Stimulated activated memory B cell treated with anti-CD40 and anti-IgM and Interleukin-4, amounts not matched to agents 10 μg/mL and 1 μg/mL and 100 μg/mL, for 72 hours (primary cell): Measurements from ENCODE around the gene JMJD1C.
A peak's percentile ranks its signal among the peaks of the same experiment; 100 is the strongest.

Experiments used
- ATAC-seq: fragments of 150-1000 bp; cut with Tn5 transposase; 2 replicates; pipeline ENCODE4 v1.10.0; 2021
- H3K27ac Mint-ChIP-seq: one replicate; pipeline ENCODE4 v1.8.0; 2022; ENCODE audit warnings: mild to moderate bottlenecking, mixed read lengths
- H3K27me3 Mint-ChIP-seq: one replicate; pipeline ENCODE4 v1.8.0; 2022; ENCODE audit warnings: mixed read lengths
- H3K36me3 Mint-ChIP-seq: one replicate; pipeline ENCODE4 v1.8.0; 2022; ENCODE audit warnings: mixed read lengths
- H3K4me1 Mint-ChIP-seq: one replicate; pipeline ENCODE4 v1.8.0; 2022; ENCODE audit warnings: mixed read lengths
- H3K4me3 Mint-ChIP-seq: one replicate; pipeline ENCODE4 v1.8.0; 2022; ENCODE audit warnings: mild to moderate bottlenecking, moderate library complexity, mixed read lengths
- H3K9me3 Mint-ChIP-seq: one replicate; pipeline ENCODE4 v1.8.0; 2022; ENCODE audit warnings: mixed read lengths

The JMJD1C gene

DNA sequence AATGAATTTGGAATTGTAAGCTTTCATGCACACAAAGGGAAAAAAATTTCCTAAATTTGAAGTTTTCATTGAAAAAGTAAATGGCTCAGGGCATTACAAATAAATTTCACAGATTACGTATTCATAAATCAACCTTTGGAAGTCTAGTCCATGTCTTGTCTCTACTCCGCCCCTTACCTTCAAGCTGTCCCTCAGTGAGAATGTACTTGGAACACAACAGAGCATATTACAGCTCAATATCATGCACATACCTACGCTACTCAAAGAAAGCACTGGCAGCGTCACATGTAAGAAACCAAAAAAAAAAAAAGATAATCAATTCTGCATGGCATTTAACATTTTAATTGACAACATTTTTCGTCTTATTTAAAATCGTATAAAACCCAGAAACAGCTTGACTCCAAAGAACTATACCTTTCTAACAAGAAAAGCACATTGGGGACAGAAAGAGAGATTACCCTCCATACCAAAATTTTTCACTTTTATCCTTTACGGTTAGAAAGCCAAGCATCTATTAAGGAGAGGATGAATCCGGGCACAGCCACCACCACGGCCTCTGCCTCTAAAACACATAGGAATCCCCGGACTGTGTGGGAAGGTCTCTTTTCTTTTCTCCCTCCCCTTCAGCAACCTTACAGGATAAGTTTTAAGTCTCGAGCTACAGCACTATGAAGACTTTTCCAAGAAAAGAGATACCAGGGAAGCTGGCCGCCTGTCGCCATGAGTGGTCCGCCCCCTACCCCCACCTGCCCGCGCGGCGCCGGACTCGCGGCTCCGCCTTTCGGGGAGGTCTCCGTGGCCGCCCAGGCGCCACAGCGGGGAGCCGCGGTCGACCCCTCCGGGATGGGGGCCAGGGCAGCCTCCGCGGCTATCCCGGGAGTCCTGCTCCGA is 1.1 kb downstream of the JMJD1C start:
- H3K4me1 Mint-ChIP-seq, result peaks cover 24% of the 10 kb centered on the region
- peak overlapping the region; percentile 97 for H3K27ac Mint-ChIP-seq
- H3K27me3 Mint-ChIP-seq, result no peaks in the 10 kb centered on the region
- ATAC-seq, result peak; percentile 70
- H3K9me3 Mint-ChIP-seq, result no peaks in the 10 kb centered on the region
- no peaks in the 10 kb centered on the region for H3K36me3 Mint-ChIP-seq
- H3K4me3 Mint-ChIP-seq, result peak overlapping the region; percentile 91

DNA sequence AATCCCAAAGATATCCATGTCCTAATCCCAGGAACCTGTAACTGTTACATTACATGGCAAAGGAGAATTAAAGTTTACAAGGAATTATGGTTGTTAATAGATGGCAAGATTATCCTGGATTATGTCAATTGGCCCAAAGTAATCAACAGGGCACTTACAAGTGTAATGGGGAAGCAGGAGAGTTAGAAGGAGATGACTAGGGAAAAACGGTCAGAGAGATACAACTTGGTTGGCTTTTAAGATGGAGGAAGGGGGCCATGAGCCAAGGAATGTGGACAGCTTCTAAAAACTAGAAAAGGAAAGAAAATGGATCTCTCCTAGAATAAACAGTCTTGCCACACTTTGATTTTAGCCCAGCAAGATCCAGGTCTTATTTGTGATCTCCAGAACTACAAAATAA is 3.3 kb downstream of the JMJD1C start:
- no peak overlapping the region for H3K4me3 Mint-ChIP-seq
- no peaks in the 10 kb centered on the region for H3K9me3 Mint-ChIP-seq
- no peak for ATAC-seq

DNA sequence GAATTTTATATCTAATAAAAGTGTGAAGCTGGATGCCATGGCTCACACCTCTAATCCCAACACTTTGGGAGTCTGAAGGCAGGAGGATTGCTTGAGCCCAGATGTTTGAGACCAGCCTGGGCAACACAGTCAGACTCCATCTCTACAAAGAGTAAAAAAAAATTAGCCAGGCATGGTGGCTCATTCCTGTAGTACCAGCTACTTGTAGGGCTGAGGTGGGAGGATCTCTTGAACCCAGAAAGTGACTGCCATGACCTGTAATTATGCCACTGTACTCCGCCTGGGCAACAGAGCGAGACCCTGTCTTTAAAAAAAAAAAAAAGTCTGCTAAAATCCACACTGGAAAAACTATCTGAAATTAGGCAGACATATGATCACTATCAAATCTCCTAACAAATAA is 7.6 kb downstream of the JMJD1C start:
- ATAC-seq, result no peak
- Mint-ChIP-seq H3K9me3 (no peaks in the 10 kb centered on the region), H3K36me3 (peaks cover 6% of the 10 kb centered on the region), H3K27ac (no peak overlapping the region), H3K27me3 (no peaks in the 10 kb centered on the region), H3K4me1 (peaks cover 17% of the 10 kb centered on the region), H3K4me3 (no peak overlapping the region)

More for the DNA sequence above, 3.3 kb downstream of the JMJD1C start:
- Mint-ChIP-seq H3K36me3 (peaks cover 2% of the 10 kb centered on the region), H3K4me1 (peaks cover 26% of the 10 kb centered on the region), H3K27ac (no peak overlapping the region), H3K27me3 (no peaks in the 10 kb centered on the region)

DNA sequence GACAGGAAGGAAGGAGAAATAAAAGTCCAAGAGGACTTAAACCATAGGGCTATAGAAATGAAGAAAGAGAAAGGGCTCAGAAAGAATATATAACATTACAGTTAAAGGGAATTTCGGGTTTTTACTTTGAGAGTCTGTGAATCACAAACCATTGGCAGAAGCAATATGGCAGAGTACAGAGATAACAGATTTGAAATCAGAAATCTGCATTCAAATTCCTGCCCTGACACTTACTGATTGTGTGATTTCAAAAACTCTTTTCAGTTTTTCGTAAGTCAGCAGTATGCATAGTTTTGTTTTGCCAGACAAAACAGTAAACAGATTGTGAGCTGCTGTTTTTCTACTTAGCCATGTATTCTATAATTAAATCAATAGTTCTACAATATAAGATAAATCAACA is 8.2 kb downstream of the JMJD1C start:
- peak overlapping the region; percentile 14 for H3K27ac Mint-ChIP-seq
- H3K9me3 Mint-ChIP-seq, result no peaks in the 10 kb centered on the region
- no peaks in the 10 kb centered on the region for H3K27me3 Mint-ChIP-seq
- H3K36me3 Mint-ChIP-seq, result peaks cover 6% of the 10 kb centered on the region
- ATAC-seq, result no peak
- no peak overlapping the region for H3K4me3 Mint-ChIP-seq
- H3K4me1 Mint-ChIP-seq, result peaks cover 16% of the 10 kb centered on the region

DNA sequence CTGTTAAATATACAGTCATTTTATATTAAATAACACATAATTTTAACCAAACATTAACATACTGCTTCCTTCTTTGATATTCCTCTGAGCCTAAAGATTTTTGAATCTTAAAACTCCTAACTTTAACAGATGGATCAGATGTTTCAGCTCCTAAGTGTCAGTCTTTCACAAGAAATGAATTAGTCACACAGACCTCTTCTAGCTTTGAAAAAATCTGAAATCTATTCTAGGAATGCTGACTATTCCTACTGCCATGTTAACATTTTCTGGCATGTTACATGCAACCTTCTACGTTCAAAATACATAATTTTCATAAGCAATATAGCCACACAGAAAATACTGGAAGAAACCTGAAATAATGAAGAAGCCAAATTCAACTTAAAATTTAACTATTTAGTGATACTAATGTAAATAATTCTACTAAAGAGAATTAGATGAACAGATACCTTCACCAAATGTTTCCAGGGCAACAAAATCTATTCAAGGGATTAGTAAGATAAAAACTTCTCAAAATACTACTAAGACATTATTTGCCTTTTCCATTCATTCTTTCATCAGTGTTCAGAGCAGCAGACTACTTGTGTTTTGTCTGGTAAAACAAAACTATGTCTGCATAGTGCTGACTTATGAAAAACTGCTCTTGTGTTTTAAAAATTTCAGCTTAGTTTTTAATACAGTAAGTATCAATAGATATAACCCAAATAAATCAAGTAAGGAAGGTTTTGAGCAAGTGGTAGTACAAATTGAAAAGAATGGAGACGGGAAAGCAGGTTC is 9.2 kb downstream of the JMJD1C start:
- Mint-ChIP-seq H3K27ac (peak overlapping the region; percentile 14), H3K27me3 (no peaks in the 10 kb centered on the region), H3K4me1 (peaks cover 18% of the 10 kb centered on the region), H3K9me3 (no peaks in the 10 kb centered on the region), H3K4me3 (no peak overlapping the region), H3K36me3 (peaks cover 14% of the 10 kb centered on the region)
- no peak for ATAC-seq

DNA sequence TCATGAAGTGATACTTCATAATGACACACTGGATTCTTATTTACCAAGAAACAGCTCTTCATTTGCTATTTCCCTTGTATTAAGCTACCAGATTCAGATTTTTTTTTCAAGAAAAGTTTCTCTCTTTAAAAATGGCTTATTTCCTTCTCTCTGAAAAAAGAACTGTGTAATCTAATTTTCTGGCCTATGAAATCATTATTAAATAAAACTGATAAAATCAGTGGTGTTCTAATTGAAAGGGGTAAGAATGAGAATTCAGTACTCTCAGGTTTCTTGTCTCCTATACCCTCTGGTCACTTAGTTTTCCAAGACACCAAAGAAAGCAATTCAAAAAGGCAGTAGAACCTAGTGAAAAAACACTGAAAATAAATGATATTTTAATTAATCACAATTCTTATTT is 10.3 kb downstream of the JMJD1C start:
- no peaks in the 10 kb centered on the region for H3K27me3 Mint-ChIP-seq
- H3K27ac Mint-ChIP-seq, result no peak overlapping the region
- peaks cover 14% of the 10 kb centered on the region for H3K36me3 Mint-ChIP-seq

DNA sequence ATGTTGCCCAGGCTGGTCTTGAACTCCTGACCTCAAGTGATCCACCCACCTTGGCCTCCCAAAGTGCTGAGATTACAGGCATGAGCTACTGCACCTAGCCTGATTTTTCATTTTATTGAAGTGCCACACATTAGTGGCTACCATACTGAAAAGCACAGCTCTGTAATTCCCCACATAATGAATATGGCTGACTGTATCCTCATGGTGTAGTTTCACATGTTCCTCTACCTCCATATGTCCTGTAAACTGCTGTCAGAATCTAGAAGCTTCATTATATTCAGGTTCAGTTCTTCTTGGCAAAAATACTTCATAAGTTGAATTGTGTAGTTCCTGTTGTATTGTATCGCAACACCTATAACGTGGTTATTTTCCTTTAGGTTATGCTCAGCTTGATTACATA is 11.1 kb downstream of the JMJD1C start:
- H3K4me1 Mint-ChIP-seq, result peaks cover 37% of the 10 kb centered on the region
- no peak overlapping the region for H3K27ac Mint-ChIP-seq
- no peaks in the 10 kb centered on the region for H3K9me3 Mint-ChIP-seq
- H3K36me3 Mint-ChIP-seq, result peaks cover 20% of the 10 kb centered on the region
- no peak for ATAC-seq
- no peak overlapping the region for H3K4me3 Mint-ChIP-seq
- no peaks in the 10 kb centered on the region for H3K27me3 Mint-ChIP-seq

More for the DNA sequence above, 10.3 kb downstream of the JMJD1C start:
- no peak overlapping the region for H3K4me3 Mint-ChIP-seq
- no peaks in the 10 kb centered on the region for H3K9me3 Mint-ChIP-seq
- ATAC-seq, result no peak
- H3K4me1 Mint-ChIP-seq, result peaks cover 29% of the 10 kb centered on the region

DNA sequence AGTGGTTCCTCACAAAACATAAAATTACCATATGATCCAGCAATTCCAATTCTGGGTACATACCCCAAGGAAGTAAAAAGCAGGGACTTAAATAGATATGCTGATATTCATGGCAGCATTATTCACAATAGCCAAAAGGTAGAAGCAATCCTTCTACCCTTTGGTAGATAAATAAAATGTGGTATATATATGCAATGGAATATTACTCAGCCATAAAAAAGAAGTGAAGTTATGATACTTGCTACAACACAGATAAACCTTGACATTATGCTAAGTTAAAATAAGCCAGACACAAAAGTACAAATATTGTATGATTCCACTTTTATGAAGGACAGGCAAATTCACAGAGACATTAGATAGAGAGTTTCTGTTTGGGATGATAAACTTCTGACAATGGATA is 13.3 kb downstream of the JMJD1C start:
- no peak for ATAC-seq
- no peak overlapping the region for H3K4me3 Mint-ChIP-seq
- peaks cover 37% of the 10 kb centered on the region for H3K4me1 Mint-ChIP-seq
- no peak overlapping the region for H3K27ac Mint-ChIP-seq
- no peaks in the 10 kb centered on the region for H3K9me3 Mint-ChIP-seq
- H3K36me3 Mint-ChIP-seq, result peaks cover 19% of the 10 kb centered on the region
- H3K27me3 Mint-ChIP-seq, result no peaks in the 10 kb centered on the region

DNA sequence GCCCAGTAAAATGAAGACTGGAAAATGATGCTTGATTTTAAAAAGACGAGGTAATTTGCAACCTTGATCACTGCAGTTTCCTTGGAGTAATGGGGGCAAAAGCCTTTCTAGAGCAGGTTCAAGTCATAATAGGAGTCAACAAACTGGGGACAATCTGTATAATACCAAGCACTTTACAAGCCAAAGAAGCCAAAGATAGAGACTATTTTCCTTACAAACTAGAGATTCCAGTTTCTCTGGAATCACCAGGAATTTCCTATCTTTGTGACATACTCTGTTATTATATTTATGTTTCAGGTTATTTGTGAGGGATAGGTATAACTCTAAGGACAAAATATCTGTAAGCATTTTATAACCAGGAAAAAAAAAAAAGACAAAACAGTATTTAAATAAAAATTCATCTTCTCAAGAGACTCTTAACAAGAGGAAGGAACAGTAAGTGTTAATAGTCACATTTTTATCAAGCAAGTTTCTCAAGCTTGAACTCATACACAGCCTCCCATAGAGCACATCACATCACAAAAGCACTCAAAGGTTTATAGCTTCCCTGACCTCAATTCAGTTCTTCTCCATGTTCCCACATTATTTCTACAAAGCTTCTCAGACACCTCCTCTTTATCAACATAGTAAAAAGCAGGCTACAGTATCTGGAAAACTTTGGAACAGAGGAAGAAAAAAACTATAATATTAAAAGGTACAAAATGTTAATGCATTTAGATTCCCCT is 18.9 kb downstream of the JMJD1C start:
- Mint-ChIP-seq H3K36me3 (peaks cover 7% of the 10 kb centered on the region), H3K27me3 (no peaks in the 10 kb centered on the region), H3K4me1 (peaks cover 35% of the 10 kb centered on the region), H3K9me3 (no peaks in the 10 kb centered on the region), H3K4me3 (no peak overlapping the region), H3K27ac (no peak overlapping the region)
- no peak for ATAC-seq

DNA sequence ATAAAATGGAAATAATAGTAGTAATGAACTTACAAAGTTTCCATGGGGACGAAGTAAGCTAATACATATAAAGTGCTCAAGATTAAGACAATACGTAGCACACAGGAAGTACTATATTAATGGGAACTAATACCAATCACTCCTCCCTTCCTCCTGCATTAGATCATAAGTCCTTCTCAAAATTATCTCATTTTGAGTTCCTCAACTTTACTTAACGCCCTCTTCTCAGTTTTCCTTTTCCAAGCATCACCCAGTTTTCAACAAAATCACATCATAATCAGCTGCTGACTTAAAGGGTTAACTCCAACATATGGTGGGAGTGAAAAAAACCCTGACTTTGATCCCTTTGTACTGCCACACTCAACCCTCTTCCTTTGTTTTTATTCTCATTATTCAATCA is 24.4 kb downstream of the JMJD1C start:
- Mint-ChIP-seq H3K4me1 (peaks cover 18% of the 10 kb centered on the region), H3K4me3 (no peak overlapping the region), H3K9me3 (no peaks in the 10 kb centered on the region), H3K36me3 (no peaks in the 10 kb centered on the region), H3K27me3 (no peaks in the 10 kb centered on the region), H3K27ac (no peak overlapping the region)
- no peak for ATAC-seq

DNA sequence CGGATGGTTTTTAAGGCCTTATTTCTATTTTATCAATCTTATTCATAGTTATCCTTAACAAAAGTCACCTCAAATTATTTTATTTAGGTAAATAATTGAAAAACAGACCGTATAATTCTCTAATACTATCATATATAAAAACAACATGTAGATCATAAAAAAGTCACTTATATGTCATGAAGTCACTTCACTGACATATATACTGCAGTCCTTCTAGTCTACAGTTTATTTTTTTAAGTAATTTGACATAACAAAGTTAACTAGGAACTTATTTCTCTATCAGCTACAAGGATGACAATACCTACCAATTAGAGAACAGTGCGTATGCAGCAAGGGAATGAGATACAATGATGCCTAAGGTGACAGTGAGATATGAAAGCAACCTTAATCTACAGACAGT is 26.2 kb downstream of the JMJD1C start:
- Mint-ChIP-seq H3K36me3 (no peaks in the 10 kb centered on the region), H3K27ac (no peak overlapping the region), H3K4me3 (no peak overlapping the region), H3K27me3 (no peaks in the 10 kb centered on the region), H3K4me1 (peaks cover 18% of the 10 kb centered on the region), H3K9me3 (no peaks in the 10 kb centered on the region)
- ATAC-seq, result no peak

DNA sequence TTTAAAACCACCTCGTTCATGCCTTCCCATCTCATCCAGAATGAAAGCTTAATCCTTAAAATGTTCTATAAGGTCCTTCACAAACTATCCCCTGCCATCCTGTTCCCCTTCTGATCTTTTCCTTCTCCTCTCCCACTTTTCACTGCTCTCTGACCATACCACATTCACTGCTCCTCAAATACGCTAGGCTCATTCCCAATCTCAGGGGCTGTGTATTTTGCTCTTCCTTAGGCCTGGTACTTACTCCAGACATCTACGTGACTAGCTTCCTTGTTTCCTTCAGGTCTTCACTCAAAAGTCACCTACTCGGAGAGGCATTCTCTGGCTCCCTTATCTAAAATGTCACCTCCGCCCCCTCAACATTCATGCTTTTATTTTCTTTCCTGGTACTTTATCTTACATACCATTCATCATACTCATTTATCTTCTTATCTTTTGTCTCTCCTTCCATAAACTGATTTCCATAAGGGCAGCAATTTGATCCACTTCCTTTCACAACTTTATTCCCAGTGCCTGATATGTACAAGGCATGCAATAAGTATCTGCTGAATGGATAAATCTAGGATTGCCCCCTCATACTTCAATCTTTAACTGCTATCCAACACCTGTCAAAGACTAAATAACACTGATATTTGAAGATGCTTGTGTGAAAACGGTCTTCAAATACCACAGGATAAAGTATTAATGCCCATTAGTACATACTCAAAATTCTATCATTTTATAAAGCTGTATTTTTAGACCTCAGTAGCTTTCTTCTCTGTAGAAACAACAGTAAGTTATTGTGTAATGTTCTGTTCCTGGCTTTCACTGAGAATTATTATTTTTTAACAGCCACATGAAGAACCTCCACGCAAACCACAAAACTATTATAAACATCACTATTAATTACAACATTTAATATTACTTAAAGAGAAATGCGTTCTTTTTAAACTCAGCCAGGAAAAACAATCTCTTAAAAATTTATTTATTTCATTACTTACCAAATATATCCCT is 27.0 kb downstream of the JMJD1C start:
- Mint-ChIP-seq H3K4me3 (no peak overlapping the region), H3K27me3 (no peaks in the 10 kb centered on the region), H3K4me1 (peaks cover 18% of the 10 kb centered on the region), H3K9me3 (no peaks in the 10 kb centered on the region), H3K36me3 (no peaks in the 10 kb centered on the region), H3K27ac (no peak overlapping the region)
- ATAC-seq, result no peak

DNA sequence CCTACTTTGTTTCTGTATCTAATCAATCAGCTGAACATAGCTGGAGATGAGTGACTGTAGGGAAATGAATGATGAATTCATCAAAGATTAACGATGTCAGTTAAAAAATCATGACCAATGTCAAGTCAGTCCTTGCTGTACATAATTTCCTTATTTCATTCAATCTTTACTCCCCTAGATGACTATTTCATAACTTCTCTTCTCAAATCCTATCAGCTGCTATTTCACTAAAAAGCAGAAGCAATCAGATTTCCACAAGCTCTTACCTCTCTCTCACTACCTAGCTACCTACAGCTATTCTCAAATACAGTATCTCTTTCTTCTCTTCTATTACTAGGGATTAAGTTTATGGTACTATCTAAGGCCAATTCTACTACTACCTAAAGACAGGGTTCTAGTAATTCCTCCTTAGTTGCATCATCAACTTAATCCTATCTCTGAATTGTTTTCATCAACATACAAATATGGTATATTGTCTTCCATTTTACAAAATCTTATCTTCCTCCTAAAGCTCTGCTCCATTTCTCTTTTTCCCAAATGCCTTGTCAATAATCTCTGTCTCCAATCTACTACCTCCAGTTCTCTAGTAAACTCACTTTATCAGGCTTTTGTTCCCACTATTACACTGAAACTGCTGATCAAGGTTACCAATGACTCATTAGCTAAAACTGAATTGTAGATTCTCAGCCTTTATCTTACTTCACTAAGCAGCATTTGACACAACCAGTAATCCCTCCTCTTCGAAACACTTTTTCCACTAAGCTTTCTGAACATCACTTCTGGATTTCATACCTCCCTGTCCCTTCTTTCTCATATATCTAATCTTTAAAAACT is 28.4 kb downstream of the JMJD1C start:
- Mint-ChIP-seq H3K27ac (no peak overlapping the region), H3K36me3 (peaks cover 1% of the 10 kb centered on the region), H3K4me3 (no peak overlapping the region), H3K9me3 (no peaks in the 10 kb centered on the region), H3K27me3 (no peaks in the 10 kb centered on the region), H3K4me1 (peaks cover 10% of the 10 kb centered on the region)
- ATAC-seq, result no peak

DNA sequence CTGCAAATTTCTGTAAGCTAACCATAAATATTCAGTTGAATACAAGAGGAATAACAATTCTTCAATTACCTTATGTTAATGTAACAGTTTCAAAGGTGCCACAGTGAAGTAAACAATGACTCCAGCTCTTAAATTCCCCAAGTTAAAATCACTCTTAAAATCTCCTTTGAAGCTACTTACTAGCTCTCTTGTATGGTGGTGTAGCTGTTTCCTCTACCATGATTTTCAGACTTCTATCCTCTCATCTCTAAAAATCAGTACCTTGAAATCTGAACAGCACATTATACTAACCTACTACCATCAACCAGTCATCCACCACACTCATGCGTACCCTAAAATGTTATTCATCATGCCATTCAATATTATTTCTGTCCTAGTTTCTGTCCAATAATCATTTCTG is 29.6 kb downstream of the JMJD1C start:
- ATAC-seq, result no peak
- no peak overlapping the region for H3K4me3 Mint-ChIP-seq
- peaks cover 8% of the 10 kb centered on the region for H3K36me3 Mint-ChIP-seq
- no peak overlapping the region for H3K27ac Mint-ChIP-seq
- H3K4me1 Mint-ChIP-seq, result peaks cover 11% of the 10 kb centered on the region
- H3K9me3 Mint-ChIP-seq, result no peaks in the 10 kb centered on the region
- H3K27me3 Mint-ChIP-seq, result no peaks in the 10 kb centered on the region
